Measurements from ENCODE around the gene DCAF12. TPM values are rescaled to one million over a fixed set of nuclear protein-coding genes. Genes with fewer than 3 reads are reported as not detected.
A peak's percentile ranks its signal among the peaks of the same experiment; 100 is the strongest.

DCAF12 gene
- total RNA-seq, 1 donor from 2014 or later: 16.4 TPM

GRCh38 chr9:34114436-34114835 is 12.1 kb downstream of the DCAF12 start:
- Histone ChIP-seq H3K27ac (replicated peaks) (no peak overlapping the region), H3K36me3 (peaks cover 58% of the 10 kb centered on the region), H3K27me3 (ENCODE audit: low read depth) (no peaks in the 10 kb centered on the region), H3K4me1 (peaks cover 24% of the 10 kb centered on the region), H3K9me3 (replicated peaks) (no peaks in the 10 kb centered on the region), H3K4me3 (no peak overlapping the region)
- no peak for DNase-seq
- TF ChIP-seq CTCF (IDR thresholded peaks at IDR 0.05; ENCODE audit: borderline replicate concordance): no peak
- intact Hi-C loops (cut with micrococcal nuclease): no loop called here

GRCh38 chr9:34106110-34106509 is 20.4 kb downstream of the DCAF12 start:
- no peak for DNase-seq
- Histone ChIP-seq H3K4me3 (no peak overlapping the region), H3K27me3 (ENCODE audit: low read depth) (no peaks in the 10 kb centered on the region), H3K9me3 (replicated peaks) (no peaks in the 10 kb centered on the region), H3K4me1 (peaks cover 21% of the 10 kb centered on the region), H3K36me3 (peaks cover 70% of the 10 kb centered on the region), H3K27ac (replicated peaks) (no peak overlapping the region)
- intact Hi-C loops (cut with micrococcal nuclease): no loop called here
- no peak for TF ChIP-seq CTCF (IDR thresholded peaks at IDR 0.05; ENCODE audit: borderline replicate concordance)

- no peaks in the 10 kb centered on the region for H3K27me3 ChIP-seq (ENCODE audit: low read depth)
- H3K9me3 ChIP-seq (replicated peaks): no peaks in the 10 kb centered on the region
- intact Hi-C loops (cut with micrococcal nuclease): no loop called here
- H3K4me1 ChIP-seq: no peaks in the 10 kb centered on the region
- DNase-seq: no peak
- H3K27ac ChIP-seq (replicated peaks): no peak overlapping the region
- TF ChIP-seq CTCF (IDR thresholded peaks at IDR 0.05; ENCODE audit: borderline replicate concordance): no peak
- no peak overlapping the region for H3K4me3 ChIP-seq
- H3K36me3 ChIP-seq: peaks cover 94% of the 10 kb centered on the region
These were observed 23.7 kb downstream of the DCAF12 start for GRCh38 chr9:34102796-34103195.

- no peak for DNase-seq
- Histone ChIP-seq H3K36me3 (peaks cover 97% of the 10 kb centered on the region), H3K9me3 (replicated peaks) (no peaks in the 10 kb centered on the region), H3K4me3 (no peak overlapping the region), H3K27ac (replicated peaks) (no peak overlapping the region), H3K4me1 (peaks cover 19% of the 10 kb centered on the region), H3K27me3 (ENCODE audit: low read depth) (no peaks in the 10 kb centered on the region)
- intact Hi-C loops (cut with micrococcal nuclease): no loop called here
- TF ChIP-seq CTCF (IDR thresholded peaks at IDR 0.05; ENCODE audit: borderline replicate concordance): no peak
These were observed 28.2 kb downstream of the DCAF12 start for GRCh38 chr9:34098307-34098706.

- H3K27ac ChIP-seq (replicated peaks): peak overlapping the region; percentile 70
- peaks cover 97% of the 10 kb centered on the region for H3K36me3 ChIP-seq
- intact Hi-C loops (cut with micrococcal nuclease): no loop called here
These were observed 28.6 kb downstream of the DCAF12 start for GRCh38 chr9:34097865-34098264.

More at GRCh38 chr9:34097865-34098264, 28.6 kb downstream of the DCAF12 start:
- Histone ChIP-seq H3K27me3 (ENCODE audit: low read depth) (no peaks in the 10 kb centered on the region), H3K9me3 (replicated peaks) (no peaks in the 10 kb centered on the region), H3K4me1 (peaks cover 20% of the 10 kb centered on the region), H3K4me3 (no peak overlapping the region)
- no peak for TF ChIP-seq CTCF (IDR thresholded peaks at IDR 0.05; ENCODE audit: borderline replicate concordance)
- no peak for DNase-seq

Data from left ventricle myocardium inferior (tissue), 1 donor.